Vagina (tissue), 2 donors: ENCODE data around the gene DNAH8. TPM values are rescaled to one million over a fixed set of nuclear protein-coding genes. Genes with fewer than 3 reads are reported as not detected.

Source experiments
- DNase-seq, 2 donors: peaks; one replicate each; pipeline ENCODE4 v3.0.0-alpha.2; 2017; ENCODE audit errors: extremely low spot score in 2 of 2
- H3K27ac ChIP-seq: fragments of 200-600 bp; sonication (generic); one replicate; pipeline ENCODE4 v1.5.1; 2019
- H3K27me3 ChIP-seq: fragments of 200-600 bp; sonication (generic); one replicate; pipeline ENCODE4 v1.5.1; 2019
- H3K36me3 ChIP-seq, 2 donors: fragments of 200-600 bp; sonication (generic); one replicate each; pipeline ENCODE4 v1.5.1; 2017 to 2019
- H3K4me1 ChIP-seq: fragments of 200-600 bp; sonication (generic); one replicate; pipeline ENCODE4 v1.5.1; 2019
- H3K4me3 ChIP-seq, 2 donors: fragments of 200-600 bp; sonication (generic); 1 replicate in 1 of 2; 2 replicates in 1 of 2; pipeline ENCODE4 v1.5.1; 2016 to 2019
- H3K9me3 ChIP-seq: fragments of 200-600 bp; sonication (generic); one replicate; pipeline ENCODE4 v1.5.1; 2019
- POLR2A ChIP-seq, 2 donors: fragments of 450-650 bp; IDR thresholded peaks; one replicate each; pipeline ENCODE4 v1.6.1; 2017; ENCODE audit warnings: antibody characterized with exemption in 2 of 2, mild to moderate bottlenecking in 2 of 2, moderate library complexity in 2 of 2
- POLR2AphosphoS5 ChIP-seq, 2 donors: sonication (generic); formaldehyde crosslinking; IDR thresholded peaks; one replicate each; pipeline ENCODE4 v1.9.0; 2017; ENCODE audit warnings: antibody characterized with exemption in 2 of 2, mild to moderate bottlenecking in 2 of 2, low read depth in 1 of 2; ENCODE audit not compliant: insufficient read depth in 1 of 2
- intact Hi-C: fragments of 100-400 bp; cut with DNase I; formaldehyde crosslinking; loops from one replicate; pipeline ENCODE4 v1.15.1; 2023
- total RNA-seq: library from RNA; depleted of rRNA; stranded (reverse); fragments of >200 nt; gene quantifications from one replicate; pipeline ENCODE4 v1.2.3, GENCODE V29; 2016
- TF ChIP-seq, protein P1 (sequence below), 3 experiments: fragments of 450-650 bp in 2 of 3; fragments of 200-600 bp in 1 of 3; sonication (generic) in 1 of 3; IDR thresholded peaks; one replicate each; pipeline ENCODE4 v1.5.1; 2017 to 2019; ENCODE audit warnings: antibody characterized with exemption in 3 of 3, mild to moderate bottlenecking in 2 of 3, moderate library complexity in 2 of 3

Gene DNAH8
- total RNA-seq, 1 donor from 2014 or later, result not detected

DNA sequence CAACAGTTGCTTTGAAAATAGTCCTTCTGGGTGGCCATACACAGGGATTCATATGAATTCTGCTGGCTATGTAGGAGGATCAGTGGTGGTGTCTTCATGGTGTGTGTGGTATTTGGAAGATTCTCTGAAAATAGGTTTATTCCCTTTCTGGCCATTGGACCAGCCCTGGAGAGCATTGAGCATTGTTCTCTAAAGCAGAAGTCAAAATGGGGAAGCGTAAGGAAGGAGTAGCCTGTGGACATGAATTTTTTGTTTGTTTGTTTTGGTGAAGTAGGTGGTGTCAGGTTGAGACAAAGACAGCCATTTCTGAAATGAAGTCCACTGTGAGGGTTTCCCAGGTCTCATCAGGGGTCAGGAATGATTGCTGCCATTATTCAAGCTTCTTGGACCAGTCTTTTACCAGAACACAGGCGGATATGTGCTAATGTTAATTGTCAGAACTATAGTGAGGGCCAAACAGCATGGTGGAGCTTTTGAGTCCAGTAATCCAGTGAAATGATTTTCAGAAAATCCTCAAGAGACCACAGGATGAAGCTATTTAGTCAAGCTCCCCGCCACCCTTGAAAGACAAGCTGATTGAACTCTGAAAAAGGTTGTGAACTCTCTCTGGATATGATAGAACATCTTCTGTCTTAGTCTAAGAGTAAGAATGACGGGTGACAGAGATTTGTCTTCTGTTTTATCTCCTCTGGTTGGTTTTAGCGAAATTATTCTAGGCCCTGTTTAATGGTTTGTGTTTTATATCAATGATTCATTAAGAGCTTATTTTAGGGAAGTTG is 60.0 kb downstream of the DNAH8 start:
- H3K27ac ChIP-seq, result no peak overlapping the region
- H3K9me3 ChIP-seq, result no peaks in the 10 kb centered on the region
- H3K27me3 ChIP-seq, result no peaks in the 10 kb centered on the region
- H3K4me3 ChIP-seq, result no peak overlapping the region
- H3K4me1 ChIP-seq, result no peaks in the 10 kb centered on the region
- no peak for DNase-seq
- intact Hi-C loops, result no loop called here
- H3K36me3 ChIP-seq, result no peaks in the 10 kb centered on the region
- TF ChIP-seq, protein P1, sequence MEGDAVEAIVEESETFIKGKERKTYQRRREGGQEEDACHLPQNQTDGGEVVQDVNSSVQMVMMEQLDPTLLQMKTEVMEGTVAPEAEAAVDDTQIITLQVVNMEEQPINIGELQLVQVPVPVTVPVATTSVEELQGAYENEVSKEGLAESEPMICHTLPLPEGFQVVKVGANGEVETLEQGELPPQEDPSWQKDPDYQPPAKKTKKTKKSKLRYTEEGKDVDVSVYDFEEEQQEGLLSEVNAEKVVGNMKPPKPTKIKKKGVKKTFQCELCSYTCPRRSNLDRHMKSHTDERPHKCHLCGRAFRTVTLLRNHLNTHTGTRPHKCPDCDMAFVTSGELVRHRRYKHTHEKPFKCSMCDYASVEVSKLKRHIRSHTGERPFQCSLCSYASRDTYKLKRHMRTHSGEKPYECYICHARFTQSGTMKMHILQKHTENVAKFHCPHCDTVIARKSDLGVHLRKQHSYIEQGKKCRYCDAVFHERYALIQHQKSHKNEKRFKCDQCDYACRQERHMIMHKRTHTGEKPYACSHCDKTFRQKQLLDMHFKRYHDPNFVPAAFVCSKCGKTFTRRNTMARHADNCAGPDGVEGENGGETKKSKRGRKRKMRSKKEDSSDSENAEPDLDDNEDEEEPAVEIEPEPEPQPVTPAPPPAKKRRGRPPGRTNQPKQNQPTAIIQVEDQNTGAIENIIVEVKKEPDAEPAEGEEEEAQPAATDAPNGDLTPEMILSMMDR (IDR thresholded peaks at IDR 0.05), result no peak
- TF ChIP-seq POLR2AphosphoS5 (IDR thresholded peaks at IDR 0.05; ENCODE audit: insufficient read depth in 1 of 2, low read depth in 1 of 2) (no peak), POLR2A (IDR thresholded peaks at IDR 0.05) (no peak)

DNA sequence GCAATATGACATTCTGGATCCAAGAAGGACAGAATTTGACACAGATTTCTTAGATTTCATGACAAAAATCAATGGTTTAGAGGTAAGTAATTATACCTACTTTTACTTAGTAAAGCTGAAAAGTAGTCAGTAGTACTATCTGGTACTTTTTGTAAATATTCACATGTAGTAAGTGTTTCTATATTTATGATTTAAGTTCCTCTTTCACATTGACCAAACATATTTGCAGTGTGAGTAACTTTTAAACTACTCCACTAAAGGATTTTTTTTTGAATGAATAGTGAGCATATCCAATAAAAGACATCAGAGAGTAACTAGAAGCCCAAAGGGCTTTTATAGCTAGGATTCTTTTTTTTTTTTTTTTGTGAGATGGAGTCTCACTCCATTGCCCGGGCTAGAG is 60.8 kb downstream of the DNAH8 start:
- Histone ChIP-seq H3K4me1 (no peaks in the 10 kb centered on the region), H3K4me3 (no peak overlapping the region), H3K27me3 (no peaks in the 10 kb centered on the region), H3K36me3 (no peaks in the 10 kb centered on the region), H3K9me3 (no peaks in the 10 kb centered on the region), H3K27ac (no peak overlapping the region)
- no peak for TF ChIP-seq POLR2AphosphoS5 (IDR thresholded peaks at IDR 0.05; ENCODE audit: insufficient read depth in 1 of 2, low read depth in 1 of 2)
- TF ChIP-seq, protein P1 (IDR thresholded peaks at IDR 0.05), result no peak
- DNase-seq, result no peak
- intact Hi-C loops, result no loop called here

DNA sequence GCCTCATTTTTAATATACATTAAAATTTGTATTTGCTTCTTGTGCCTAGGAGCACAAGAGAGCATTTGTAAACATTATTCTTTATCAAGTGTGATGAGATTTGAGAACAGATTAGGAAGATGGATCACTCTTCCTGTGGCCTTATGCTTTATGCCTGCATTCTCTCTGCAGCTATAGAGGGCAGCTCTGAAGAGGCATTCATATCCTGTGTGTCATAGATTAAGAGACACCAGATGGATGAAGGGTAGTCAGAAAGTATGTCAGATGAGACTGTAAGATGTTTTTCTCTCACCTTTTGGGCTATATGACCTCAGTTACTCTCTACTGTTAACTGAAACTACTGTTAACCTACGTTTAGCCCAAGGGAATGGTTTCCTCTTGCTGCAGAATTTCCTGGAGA is 61.4 kb downstream of the DNAH8 start:
- Histone ChIP-seq H3K4me1 (no peaks in the 10 kb centered on the region), H3K4me3 (no peak overlapping the region), H3K27me3 (no peaks in the 10 kb centered on the region), H3K27ac (no peak overlapping the region), H3K9me3 (no peaks in the 10 kb centered on the region), H3K36me3 (no peaks in the 10 kb centered on the region)
- intact Hi-C loops, result no loop called here
- TF ChIP-seq POLR2AphosphoS5 (IDR thresholded peaks at IDR 0.05; ENCODE audit: insufficient read depth in 1 of 2, low read depth in 1 of 2) (no peak), POLR2A (IDR thresholded peaks at IDR 0.05) (no peak)
- TF ChIP-seq, protein P1 (IDR thresholded peaks at IDR 0.05), result no peak
- DNase-seq, result no peak

DNA sequence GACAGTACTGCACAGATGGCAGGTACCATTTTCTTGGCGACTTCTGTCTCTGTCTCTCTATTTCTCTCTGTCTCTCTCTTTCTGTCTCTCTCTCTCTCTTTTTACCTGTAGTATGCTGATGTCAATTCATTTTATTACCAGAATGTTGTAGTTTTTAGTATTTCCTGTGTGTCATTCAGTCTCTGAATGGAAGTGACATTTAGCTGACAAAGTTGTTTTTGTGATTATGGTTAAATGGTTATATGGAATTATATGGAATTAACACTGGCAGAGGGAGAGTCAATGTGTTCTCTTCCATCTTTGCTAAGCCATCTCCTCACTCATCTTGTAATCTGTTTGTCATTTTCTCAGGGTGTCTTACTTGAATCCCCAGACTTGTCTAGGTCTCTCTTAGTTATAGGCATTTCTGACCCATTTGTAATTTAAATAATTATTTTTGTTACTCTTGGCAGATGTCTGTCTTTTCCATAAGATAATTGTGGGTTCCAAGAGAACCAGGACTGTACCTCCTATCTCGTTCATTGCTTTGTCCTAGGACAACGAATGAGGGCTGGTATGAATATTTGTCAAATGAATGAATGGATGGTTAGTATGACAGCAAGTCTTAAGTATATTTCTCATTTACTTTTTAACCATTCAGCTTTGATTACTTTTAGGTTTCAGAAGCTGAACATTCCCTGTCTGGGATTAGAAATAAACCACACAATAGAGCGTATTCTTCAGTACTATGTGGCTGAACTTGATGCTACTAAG is 64.4 kb downstream of the DNAH8 start:
- no peaks in the 10 kb centered on the region for H3K9me3 ChIP-seq
- H3K27ac ChIP-seq, result no peak overlapping the region
- no peak overlapping the region for H3K4me3 ChIP-seq
- H3K27me3 ChIP-seq, result no peaks in the 10 kb centered on the region
- no peaks in the 10 kb centered on the region for H3K36me3 ChIP-seq
- no peaks in the 10 kb centered on the region for H3K4me1 ChIP-seq
- intact Hi-C loops, result no loop called here
- DNase-seq, result no peak
- no peak for TF ChIP-seq POLR2A (IDR thresholded peaks at IDR 0.05)
- no peak for TF ChIP-seq POLR2AphosphoS5 (IDR thresholded peaks at IDR 0.05; ENCODE audit: insufficient read depth in 1 of 2, low read depth in 1 of 2)
- TF ChIP-seq, protein P1 (IDR thresholded peaks at IDR 0.05), result no peak

DNA sequence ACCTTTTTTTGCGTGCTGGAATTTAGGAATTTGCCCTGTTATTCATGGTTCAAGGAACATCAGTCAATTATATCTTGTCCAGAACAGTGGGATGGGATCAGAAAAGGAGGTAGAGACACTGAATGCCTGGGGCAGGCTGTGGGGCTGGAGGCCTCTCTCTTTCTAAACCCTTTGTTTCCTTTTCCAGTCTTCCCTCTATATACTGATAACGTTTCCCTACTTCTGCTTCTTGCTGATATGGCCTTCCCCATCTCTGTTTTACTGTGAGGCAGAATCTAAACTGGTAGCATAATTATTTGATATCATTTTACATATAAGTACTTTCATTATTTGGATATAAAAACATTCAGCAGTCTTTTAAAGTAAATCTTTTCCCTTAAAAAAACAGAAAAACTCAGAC is 67.5 kb downstream of the DNAH8 start:
- intact Hi-C loops, result no loop called here

More for the DNA sequence above, 67.5 kb downstream of the DNAH8 start:
- DNase-seq, result no peak
- no peak overlapping the region for H3K27ac ChIP-seq
- TF ChIP-seq, protein P1 (IDR thresholded peaks at IDR 0.05), result no peak
- TF ChIP-seq POLR2A (IDR thresholded peaks at IDR 0.05), result no peak
- no peak overlapping the region for H3K4me3 ChIP-seq
- H3K4me1 ChIP-seq, result no peaks in the 10 kb centered on the region
- H3K9me3 ChIP-seq, result no peaks in the 10 kb centered on the region
- H3K27me3 ChIP-seq, result no peaks in the 10 kb centered on the region
- H3K36me3 ChIP-seq, result no peaks in the 10 kb centered on the region
